DMS114 treated with DMSO at 0.1 percent for 48 hours (cell line): ENCODE results near the gene ZNF546.

Experiments used
- DNase-seq: peaks from one replicate; lab custom pipeline; 2025; ENCODE audit not compliant: unreplicated experiment; lab: John Stamatoyannopoulos, UW

The ZNF546 gene

DNA sequence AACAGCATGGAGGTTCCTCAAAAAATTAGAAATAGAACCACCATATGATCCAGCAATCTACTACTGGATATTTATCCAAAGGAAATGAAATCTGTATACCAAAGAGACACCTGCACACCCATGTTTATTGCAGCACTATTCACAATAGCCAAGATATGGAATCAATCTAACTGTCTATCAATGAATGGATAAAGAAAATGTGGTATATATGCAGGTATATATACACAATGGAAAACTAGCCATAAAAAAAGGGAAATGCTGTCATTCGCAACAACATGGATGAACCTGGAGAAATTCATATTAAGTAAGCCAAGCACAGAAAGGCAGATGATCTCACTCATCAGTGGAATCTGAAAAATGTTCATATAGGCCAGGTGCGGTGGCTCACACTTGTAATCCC, 56.6 kb downstream of the ZNF546 start:
- DNase-seq = no peak

DNA sequence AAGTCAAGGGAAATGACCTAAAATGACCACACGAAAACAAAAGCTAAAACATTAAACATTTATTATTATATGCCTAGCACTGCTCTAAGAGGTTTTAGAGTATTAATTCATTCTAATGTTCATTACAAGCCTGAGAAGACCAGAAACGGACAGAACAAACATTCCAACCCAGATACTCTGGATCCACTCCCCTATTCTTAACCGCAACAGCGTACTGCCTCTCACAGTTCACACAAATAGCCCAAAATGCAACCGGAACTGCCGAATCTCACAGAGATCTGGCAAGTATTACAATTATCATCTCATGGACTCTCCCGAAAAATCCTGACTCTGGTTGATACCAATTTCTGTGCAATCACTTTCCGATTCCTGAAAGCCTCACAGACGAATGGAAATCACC, 57.8 kb downstream of the ZNF546 start:
- DNase-seq = no peak

DNA sequence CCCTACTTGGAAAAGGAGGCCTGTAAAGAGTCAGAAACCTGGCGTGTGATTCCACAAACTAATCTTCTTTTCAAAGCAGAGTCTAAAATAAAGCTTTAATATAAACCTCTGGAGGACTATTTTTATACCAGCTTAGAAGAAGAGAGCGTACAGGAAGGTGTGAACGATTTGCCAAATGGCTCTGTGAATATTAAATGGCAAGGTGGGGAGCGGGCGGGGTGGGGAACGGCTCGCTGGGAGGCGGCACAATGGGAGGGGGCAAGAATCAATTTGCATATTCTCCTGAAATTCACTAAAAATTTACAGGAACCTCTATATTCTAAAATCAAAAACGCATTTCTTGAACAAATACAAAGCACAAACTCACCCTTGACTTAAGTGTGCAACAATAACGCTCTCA, 58.2 kb downstream of the ZNF546 start:
- DNase-seq = no peak

DNA sequence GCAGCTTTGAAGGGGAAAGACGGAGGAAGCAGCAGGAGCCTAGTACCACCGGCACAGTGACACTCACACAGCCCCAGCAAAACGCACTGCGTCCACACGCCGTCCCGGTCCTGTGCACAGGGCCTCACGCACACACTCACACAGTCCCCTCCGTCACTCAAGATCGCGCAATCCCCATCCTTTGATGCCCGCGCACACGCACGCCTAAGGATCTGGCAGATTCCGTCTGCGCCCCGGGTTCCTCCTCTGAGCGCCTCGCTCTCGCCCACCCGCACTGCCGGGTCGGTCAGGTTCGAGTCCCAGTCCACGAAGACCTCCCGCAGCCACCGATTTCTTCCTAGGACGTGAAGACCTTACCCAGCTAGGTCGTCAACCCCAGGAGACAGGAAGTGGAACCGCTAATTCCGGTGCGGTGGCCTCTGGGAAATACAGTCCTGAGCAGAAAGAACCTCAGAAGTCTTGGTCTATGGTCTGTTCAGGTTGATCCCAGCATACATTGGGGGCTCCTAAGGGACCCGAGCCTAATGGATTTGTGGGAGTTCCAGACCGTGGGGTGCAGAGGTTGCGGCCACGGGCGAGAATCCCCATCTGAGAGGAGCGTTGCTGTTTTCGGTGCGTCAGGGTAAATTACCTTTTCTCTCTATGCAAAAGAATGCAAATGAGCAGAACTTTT, 59.1 kb downstream of the ZNF546 start, which contains the start of gene ZNF780B:
Gene ZNF780B (minus strand): TSS at position 400 of the 673 bp plus-strand sequence. CDS start 5,899 bp downstream, outside the sequence.
- peak; percentile 82 for DNase-seq

DNA sequence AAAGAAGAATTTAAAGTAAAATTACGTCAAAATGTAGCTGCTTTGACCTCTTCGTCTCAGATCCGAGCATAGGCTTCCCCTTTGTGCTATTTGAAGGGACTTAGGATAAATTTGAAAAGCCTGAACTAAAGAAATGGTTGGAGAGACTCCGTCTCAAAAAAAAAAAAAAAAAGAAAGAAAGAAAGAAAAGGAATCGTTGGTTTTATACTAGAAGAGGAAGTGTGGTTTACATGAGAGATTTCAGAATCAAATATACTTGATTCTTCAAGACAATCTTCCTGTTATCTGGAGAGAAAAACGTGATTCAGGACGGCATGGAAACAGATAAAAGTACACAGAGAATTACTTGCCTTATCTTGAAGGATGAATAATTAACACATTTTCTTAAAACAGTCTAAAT, 59.6 kb downstream of the ZNF546 start:
- DNase-seq = no peak

DNA sequence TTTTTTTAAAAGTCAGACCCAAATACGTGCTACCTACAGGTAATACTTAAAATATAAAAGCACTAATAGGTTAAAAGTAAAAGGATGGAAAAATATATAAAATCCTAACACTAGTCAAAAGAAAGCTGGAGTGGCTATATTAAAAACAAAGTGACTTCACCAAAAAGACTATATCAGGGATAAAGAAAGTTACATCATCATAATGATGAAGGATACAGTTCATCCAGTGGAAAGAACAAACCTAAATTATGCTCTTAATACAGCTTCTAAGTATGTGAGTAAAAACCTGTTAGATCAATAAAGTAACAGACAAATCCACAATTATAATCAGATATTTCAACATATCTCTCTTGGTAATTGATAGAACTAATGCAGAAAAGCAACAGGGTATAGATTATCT, 60.3 kb downstream of the ZNF546 start:
- DNase-seq = no peak

DNA sequence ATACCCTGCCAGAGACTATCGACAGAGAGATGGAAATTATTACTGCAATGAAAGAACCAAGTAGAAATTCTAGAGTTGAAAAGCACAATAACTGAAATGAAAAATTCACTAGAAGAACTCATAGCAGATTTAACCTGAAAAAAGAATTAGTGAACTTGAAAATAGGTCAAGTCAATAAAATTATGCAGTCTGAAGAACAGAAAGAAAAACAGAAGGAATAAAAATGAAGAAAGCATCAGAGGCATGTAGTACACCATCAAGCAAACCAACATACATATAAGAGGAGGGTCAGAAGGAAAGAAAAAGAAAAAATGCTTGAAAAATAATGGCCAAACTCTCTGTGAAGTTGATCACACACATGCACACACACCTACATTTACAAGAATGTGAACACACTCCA, 62.8 kb downstream of the ZNF546 start:
- DNase-seq = no peak

DNA sequence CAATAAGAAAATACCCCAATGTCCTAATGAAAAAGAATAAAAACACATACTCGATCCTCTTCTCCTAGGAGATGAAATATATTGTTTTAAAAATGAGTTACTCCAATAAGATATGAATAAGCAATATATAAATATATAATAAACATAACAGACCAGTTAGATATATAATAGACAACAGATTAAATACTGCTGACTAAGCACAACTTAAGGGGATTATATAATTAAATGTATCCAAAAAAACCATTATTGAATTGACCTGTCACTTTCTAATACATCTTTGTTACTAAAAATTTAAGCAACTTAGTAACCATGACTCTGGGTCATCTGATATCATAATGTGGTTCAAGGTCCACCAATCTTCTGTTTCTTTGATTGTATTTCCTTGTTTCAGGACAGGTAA, 73.2 kb downstream of the ZNF546 start:
- DNase-seq = no peak
